B cell (primary cell): ENCODE measurements around the gene HOXC4. TPM values are rescaled to one million over a fixed set of nuclear protein-coding genes. Genes with fewer than 3 reads are reported as not detected.

Experiments
- ATAC-seq: fragments of 200-7000 bp; cut with Tn5 transposase; one replicate; pipeline ENCODE4 v1.10.0; 2021; ENCODE audit warnings: low read depth, mild to moderate bottlenecking, moderate number of reproducible peaks, moderate library complexity
- CTCF ChIA-PET: fragments of 350-600 bp; sonication (Branson Sonifier 250); formaldehyde crosslinking; loops from one replicate; lab custom pipeline; 2021; ENCODE audit warnings: antibody characterized with exemption, inconsistent platforms; lab: Charles Lee
- POLR2A ChIA-PET: fragments of 350-600 bp; sonication (Branson Sonifier 250); formaldehyde crosslinking; loops from one replicate; lab custom pipeline; 2021; ENCODE audit warnings: antibody characterized with exemption; lab: Charles Lee
- DNase-seq: peaks from one replicate; pipeline ENCODE4 v3.0.0; 2013
- H2AFZ ChIP-seq: 2 replicates; pipeline ENCODE4 v1.6.1; 2012; ENCODE audit warnings: mild to moderate bottlenecking, low read depth, low read length; ENCODE audit not compliant: insufficient read depth, poor library complexity, severe bottlenecking
- H3K27ac ChIP-seq, 2 donors: 1 replicate in 1 of 2; 2 replicates in 1 of 2; pipeline ENCODE4 v1.5.1; 2012 to 2013; ENCODE audit warnings: low read length in 2 of 2, mild to moderate bottlenecking in 2 of 2, moderate library complexity in 1 of 2
- H3K27me3 ChIP-seq, 4 experiments: fragments of 200-600 bp in 1 of 4; sonication (generic) in 1 of 4; replicated peaks in 1 of 4; 1 replicate in 2 of 4; 2 replicates in 2 of 4; pipeline versions ENCODE4 v1.6.1 to v1.7.0; 2013 to 2016; ENCODE audit warnings: low read length in 3 of 4, mild to moderate bottlenecking in 2 of 4, mixed read lengths in 1 of 4, moderate library complexity in 1 of 4; ENCODE audit not compliant: insufficient read depth in 4 of 4, control insufficient read depth in 3 of 4; ENCODE audit errors: control extremely low read depth in 1 of 4
- H3K36me3 ChIP-seq, 2 experiments: replicated peaks in 1 of 2; 1 replicate in 1 of 2; 2 replicates in 1 of 2; pipeline versions ENCODE4 v1.6.1 to v1.7.1; 2013; ENCODE audit warnings: low read length in 1 of 2; ENCODE audit not compliant: insufficient read depth in 2 of 2, control insufficient read depth in 1 of 2; ENCODE audit errors: control extremely low read depth in 1 of 2, extremely low read depth in 1 of 2
- H3K4me1 ChIP-seq, 2 donors: fragments of 200-600 bp in 1 of 2; sonication (generic) in 1 of 2; 1 replicate in 1 of 2; 2 replicates in 1 of 2; pipeline versions ENCODE4 v1.5.1 to v1.6.1; 2013 to 2017; ENCODE audit warnings: low read length in 2 of 2; ENCODE audit not compliant: control insufficient read depth in 2 of 2, insufficient read depth in 2 of 2
- H3K4me2 ChIP-seq: replicated peaks from 2 replicates; pipeline ENCODE3; 2012; ENCODE audit warnings: mild to moderate bottlenecking, low read depth, low read length; ENCODE audit not compliant: poor library complexity, severe bottlenecking
- H3K4me3 ChIP-seq, 5 experiments: fragments of 200-600 bp in 1 of 5; sonication (generic) in 1 of 5; 1 replicate in 3 of 5; 2 replicates in 2 of 5; pipeline versions ENCODE4 v1.5.1 to v1.7.0; 2011 to 2016; ENCODE audit warnings: low read length in 4 of 5, mild to moderate bottlenecking in 4 of 5, low read depth in 2 of 5, control low read depth in 1 of 5, moderate library complexity in 1 of 5; ENCODE audit not compliant: insufficient read depth in 1 of 5; ENCODE audit errors: control extremely low read depth in 1 of 5, extremely low read depth in 1 of 5
- H3K79me2 ChIP-seq: fragments of 200-600 bp; sonication (generic); one replicate; pipeline ENCODE4 v1.6.0; 2016; ENCODE audit warnings: low read length; ENCODE audit not compliant: control insufficient read depth, insufficient read depth
- H3K9ac ChIP-seq: fragments of 200-600 bp; sonication (generic); 2 replicates; pipeline ENCODE4 v1.6.1; 2017; ENCODE audit warnings: mild to moderate bottlenecking, low read length, moderate library complexity
- H3K9me3 ChIP-seq, 3 donors: one replicate each; pipeline versions ENCODE4 v1.6.1 to v1.7.1; 2013; ENCODE audit warnings: low read length in 2 of 3; ENCODE audit not compliant: control insufficient read depth in 2 of 3, insufficient read depth in 1 of 3; ENCODE audit errors: control extremely low read depth in 1 of 3
- H4K20me1 ChIP-seq: 2 replicates; pipeline ENCODE4 v1.6.0; 2012; ENCODE audit warnings: mild to moderate bottlenecking, low read length; ENCODE audit not compliant: insufficient read depth, control insufficient read depth, poor library complexity, severe bottlenecking
- H3K27ac Mint-ChIP-seq: one replicate; pipeline ENCODE4 v1.8.0; 2021; ENCODE audit warnings: mixed read lengths
- H3K27me3 Mint-ChIP-seq: one replicate; pipeline ENCODE4 v1.8.0; 2021; ENCODE audit warnings: mixed read lengths
- H3K4me1 Mint-ChIP-seq: one replicate; pipeline ENCODE4 v1.8.0; 2021; ENCODE audit warnings: mixed read lengths
- H3K4me3 Mint-ChIP-seq: one replicate; pipeline ENCODE4 v1.8.0; 2021; ENCODE audit warnings: mixed read lengths
- H3K9me3 Mint-ChIP-seq: one replicate; pipeline ENCODE4 v1.8.0; 2022; ENCODE audit warnings: mixed read lengths; ENCODE audit not compliant: insufficient read depth
- EZH2 ChIP-seq: IDR thresholded peaks from 2 replicates; pipeline ENCODE4 v1.6.1; 2012; ENCODE audit warnings: borderline replicate concordance, low read depth, mild to moderate bottlenecking, moderate library complexity, low read length; ENCODE audit not compliant: insufficient read depth, poor library complexity, severe bottlenecking
- WGBS: methylation state at CpG from one replicate; pipeline ENCODE4 v1.1.5; 2013; ENCODE audit warnings: missing lambda C conversion rate; ENCODE audit not compliant: insufficient coverage; 5-methylcytosine and 5-hydroxymethylcytosine counted together
- intact Hi-C: fragments of 100-400 bp; cut with micrococcal nuclease; formaldehyde crosslinking; loops from one replicate; pipeline ENCODE4 v1.10.0; 2022
- polyA plus RNA-seq: library from polyadenylated mRNA; depleted of rRNA; stranded (reverse); fragments of >200 nt; gene quantifications from 2 replicates; pipeline ENCODE4 v1.2.3, GENCODE V29; 2012
- total RNA-seq, 2 donors: library from RNA; stranded (reverse); fragments of 120-200 nt in 1 of 2; gene quantifications; 1 replicate in 1 of 2; 2 replicates in 1 of 2; pipeline versions ENCODE4 v1.2.3 to v1.2.4, GENCODE V29; 2013 to 2022
- TF ChIP-seq, protein P1 (sequence below): fragments of 200-600 bp; IDR thresholded peaks from one replicate; pipeline ENCODE4 v1.8.0; 2022; ENCODE audit warnings: antibody characterized with exemption, mild to moderate bottlenecking

HOXC4 gene
- total and polyA plus RNA-seq, 2 donors (not counting 1 experiment from before 2014, with no cell fraction given) = 4.3 to 6.5 TPM

DNA sequence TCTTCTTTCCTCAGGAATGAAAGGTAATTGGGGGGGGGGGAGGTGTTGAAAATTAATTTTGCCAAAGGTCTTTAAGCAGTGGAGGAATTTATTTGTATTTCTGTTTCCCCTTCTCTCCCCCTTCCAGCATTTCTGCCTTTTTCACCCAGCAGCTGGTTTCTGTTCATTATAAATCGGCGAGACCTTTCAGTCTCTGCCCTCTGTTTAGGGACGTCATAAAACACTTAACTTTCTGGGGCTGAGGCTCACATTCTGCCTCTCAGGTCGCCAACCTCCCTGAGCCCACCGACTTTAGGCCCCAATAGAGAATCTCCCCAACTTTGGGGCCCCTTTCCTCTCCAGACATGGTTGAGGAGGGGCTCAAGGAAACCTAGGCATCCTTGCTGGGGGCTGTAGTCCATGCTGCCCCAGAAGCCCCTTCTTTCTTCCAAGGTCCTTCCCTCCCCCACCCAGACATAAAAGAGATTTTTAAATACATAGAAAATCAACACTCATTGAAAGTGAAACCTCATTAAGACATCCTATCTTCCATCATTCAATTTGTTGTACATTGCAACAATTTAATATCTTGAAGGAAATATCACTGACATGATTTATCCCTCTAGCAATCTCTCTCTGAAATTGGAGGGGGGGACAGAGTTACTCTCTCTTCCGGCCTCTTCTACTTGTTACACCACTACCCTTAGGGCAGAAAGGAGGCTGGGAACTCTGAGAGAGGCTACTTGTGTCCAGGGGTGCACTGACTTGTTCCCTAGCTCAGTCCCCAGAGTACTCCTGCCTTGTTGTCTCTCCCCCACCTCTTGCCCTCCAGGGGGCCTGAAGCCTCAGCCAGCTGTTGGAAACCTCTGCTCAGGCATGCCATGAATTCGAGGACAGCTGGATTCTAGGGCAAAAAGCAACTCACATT lies 27.9 kb upstream of the HOXC4 start:
- ChIA-PET POLR2A (no interaction called here), CTCF (interaction anchor here (0.7 to 2.7 kb wide), 4 partner anchors 20 to 370 kb away, joined by 3 to 12 read pairs (median 4); no protein-coding TSS in a partner anchor)
- Histone ChIP-seq H3K4me3 (no peak overlapping the region), H3K79me2 (no peaks in the 10 kb centered on the region), H4K20me1 (no peaks in the 10 kb centered on the region), H3K9ac (no peak overlapping the region), H3K9me3 (peaks cover 0 to 17% (median 0%) of the 10 kb centered on the region in 3 donors), H3K4me1 (peaks cover 0 to 28% of the 10 kb centered on the region in 2 donors), H3K27ac (no peak overlapping the region), H3K27me3 (peaks cover 0 to 93% (median 81%) of the 10 kb centered on the region in 4 experiments), H3K4me2 (no peak overlapping the region), H3K36me3 (no peaks in the 10 kb centered on the region), H2AFZ (no peak overlapping the region)
- intact Hi-C loops = no loop called here
- ATAC-seq (no peak), DNase-seq (no peak)
- WGBS = 33% methylated on average over 4 of the region's 7 CpGs
- no peak for TF ChIP-seq EZH2
- TF ChIP-seq, protein P1, sequence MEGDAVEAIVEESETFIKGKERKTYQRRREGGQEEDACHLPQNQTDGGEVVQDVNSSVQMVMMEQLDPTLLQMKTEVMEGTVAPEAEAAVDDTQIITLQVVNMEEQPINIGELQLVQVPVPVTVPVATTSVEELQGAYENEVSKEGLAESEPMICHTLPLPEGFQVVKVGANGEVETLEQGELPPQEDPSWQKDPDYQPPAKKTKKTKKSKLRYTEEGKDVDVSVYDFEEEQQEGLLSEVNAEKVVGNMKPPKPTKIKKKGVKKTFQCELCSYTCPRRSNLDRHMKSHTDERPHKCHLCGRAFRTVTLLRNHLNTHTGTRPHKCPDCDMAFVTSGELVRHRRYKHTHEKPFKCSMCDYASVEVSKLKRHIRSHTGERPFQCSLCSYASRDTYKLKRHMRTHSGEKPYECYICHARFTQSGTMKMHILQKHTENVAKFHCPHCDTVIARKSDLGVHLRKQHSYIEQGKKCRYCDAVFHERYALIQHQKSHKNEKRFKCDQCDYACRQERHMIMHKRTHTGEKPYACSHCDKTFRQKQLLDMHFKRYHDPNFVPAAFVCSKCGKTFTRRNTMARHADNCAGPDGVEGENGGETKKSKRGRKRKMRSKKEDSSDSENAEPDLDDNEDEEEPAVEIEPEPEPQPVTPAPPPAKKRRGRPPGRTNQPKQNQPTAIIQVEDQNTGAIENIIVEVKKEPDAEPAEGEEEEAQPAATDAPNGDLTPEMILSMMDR = no peak
- Mint-ChIP-seq H3K4me1 (peaks cover 11% of the 10 kb centered on the region), H3K4me3 (no peak overlapping the region), H3K9me3 (no peaks in the 10 kb centered on the region), H3K27ac (no peak overlapping the region), H3K27me3 (peaks cover 75% of the 10 kb centered on the region)
